Activated CD8-positive, alpha-beta memory T cell treated with anti-CD3 and anti-CD28 coated beads, Interleukin-2, amount 50 U/mL, for 4 hours (primary cell): ENCODE data around the gene MAPRE3.
"Not testable (repeated sequence)": the region's sequence is repeated elsewhere in the genome, so short reads cannot be mapped to it uniquely, and the experiment has no call there.

ENCODE experiments used
- DNase-seq: peaks from one replicate; pipeline ENCODE4 v3.0.0-alpha.2; 2020

MAPRE3 gene

DNA sequence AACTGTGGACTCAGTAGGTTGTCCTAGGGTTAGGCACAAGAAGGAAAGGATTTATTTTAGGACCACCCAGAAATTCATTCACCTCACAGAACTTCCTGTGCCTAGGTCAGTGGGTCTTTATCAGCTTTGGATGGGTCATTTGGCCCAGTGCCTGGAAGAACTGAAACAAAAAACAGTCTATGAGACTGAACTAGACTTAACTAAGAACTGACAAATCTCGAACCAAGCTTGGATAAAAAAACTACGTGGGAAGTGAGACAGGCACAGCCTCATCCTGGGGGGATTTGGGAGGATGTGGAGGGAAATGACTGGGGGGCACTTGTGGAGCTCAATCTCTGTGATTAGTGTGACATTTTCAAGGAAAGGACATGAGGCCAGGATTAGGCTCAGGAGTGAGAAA, 103.3 kb downstream of the MAPRE3 start:
- DNase-seq, result no peak

DNA sequence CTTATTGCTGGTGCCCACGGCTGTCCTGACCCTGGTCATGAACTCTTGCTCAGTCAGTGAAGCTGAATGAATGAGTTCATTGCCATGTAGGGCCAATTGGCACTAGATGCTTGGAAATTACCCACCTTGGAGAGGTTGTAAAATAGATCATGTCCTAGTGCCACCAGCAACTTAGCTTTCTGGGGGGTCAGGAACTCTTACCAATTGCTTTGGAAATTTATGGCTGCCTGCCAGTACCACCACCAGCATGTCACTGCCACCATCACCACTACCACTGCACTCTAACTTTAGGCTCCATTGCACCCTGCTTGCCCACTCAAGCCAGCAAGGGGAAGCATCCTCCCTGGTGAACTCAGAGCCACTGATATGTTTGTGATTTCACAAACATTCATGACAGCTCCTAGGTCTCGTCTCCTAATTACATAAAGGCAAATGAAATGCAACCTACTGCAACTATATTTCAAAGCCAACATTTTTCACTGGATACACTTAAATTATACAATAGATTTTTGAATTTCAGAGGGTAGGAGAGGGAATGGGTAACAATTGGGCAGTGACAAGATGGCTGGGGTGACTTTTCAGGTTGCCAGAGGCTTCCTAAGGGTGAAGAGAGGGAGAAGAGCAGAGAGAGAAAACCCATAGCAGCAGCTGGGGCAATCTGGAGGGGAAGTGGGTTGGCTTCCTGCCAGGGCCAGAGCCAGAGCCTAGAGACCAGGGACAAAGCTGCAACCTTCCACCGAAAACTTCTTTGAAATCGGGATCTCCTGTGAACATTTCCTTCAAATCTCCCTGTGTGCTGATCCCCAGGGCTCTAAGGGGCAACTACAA, 104.5 kb downstream of the MAPRE3 start:
- DNase-seq, result peak; percentile 47

DNA sequence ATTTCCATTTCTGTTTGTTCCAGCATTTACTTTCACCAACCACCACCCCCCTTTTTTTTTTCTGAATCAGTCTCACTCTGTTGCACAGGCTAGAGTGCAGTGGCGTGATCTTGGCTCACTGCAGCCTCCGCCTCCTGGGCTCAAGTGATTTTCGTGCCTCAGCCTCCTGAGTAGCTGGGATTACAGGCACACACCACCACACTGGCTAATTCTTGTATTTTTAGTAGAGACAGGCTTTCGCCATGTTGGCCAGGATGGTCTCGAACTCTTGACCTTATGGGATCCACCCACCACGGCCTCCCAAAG, 105.1 kb downstream of the MAPRE3 start:
- not testable (repeated sequence) for DNase-seq

DNA sequence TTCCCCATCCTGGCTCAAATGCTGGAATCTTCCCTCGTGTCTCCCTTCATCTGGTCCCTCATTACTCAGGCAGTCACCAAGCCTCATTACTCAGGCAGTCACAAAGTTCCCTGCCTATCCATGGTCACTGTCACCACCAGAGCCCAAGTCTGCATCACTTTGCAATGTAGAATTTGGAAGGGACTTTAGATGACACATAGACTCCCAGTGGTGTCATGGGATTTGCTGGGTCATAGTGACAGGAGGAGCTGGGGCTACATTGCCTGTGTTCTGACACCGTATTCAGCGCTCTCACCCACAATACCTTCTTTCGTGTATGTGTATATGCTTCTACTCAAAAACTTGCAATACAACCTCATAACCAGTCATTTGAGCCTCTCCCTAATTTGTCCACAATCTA, 105.9 kb downstream of the MAPRE3 start:
- no peak for DNase-seq
